GM21717 (cell line): ENCODE results near the gene SDC1.
"Not testable (repeated sequence)": the region's sequence is repeated elsewhere in the genome, so short reads cannot be mapped to it uniquely, and the experiment has no call there.

Experiments used
- ATAC-seq: cut with Tn5 transposase; IDR thresholded peaks from one replicate; pipeline ENCODE4 v1.9.1; 2021; ENCODE audit warnings: mild to moderate bottlenecking, moderate library complexity; ENCODE audit not compliant: unreplicated experiment

SDC1 gene

GRCh38 chr2:20198796-20199632 is 25.9 kb downstream of the SDC1 start:
- no peak for ATAC-seq

DNA sequence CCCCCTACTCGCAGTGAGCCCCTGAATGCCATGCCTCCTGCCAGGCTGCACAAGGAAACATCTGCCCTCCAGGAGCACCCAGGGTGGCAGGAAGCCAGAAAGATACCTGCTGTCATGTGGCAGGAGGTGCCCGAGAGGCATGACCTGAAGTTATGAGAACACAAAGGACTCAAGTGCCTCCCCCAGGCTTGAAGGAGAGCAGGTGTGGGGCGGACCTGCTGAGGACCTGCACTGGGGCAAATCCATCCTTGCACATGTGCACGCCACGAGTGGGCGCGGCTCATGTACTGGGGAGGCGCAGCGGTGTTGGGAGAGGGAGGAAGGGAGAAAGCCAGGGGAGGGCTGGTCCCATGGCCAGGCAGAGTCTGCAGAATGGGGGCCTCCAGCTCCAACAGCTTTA is 26.9 kb downstream of the SDC1 start:
- ATAC-seq: no peak

DNA sequence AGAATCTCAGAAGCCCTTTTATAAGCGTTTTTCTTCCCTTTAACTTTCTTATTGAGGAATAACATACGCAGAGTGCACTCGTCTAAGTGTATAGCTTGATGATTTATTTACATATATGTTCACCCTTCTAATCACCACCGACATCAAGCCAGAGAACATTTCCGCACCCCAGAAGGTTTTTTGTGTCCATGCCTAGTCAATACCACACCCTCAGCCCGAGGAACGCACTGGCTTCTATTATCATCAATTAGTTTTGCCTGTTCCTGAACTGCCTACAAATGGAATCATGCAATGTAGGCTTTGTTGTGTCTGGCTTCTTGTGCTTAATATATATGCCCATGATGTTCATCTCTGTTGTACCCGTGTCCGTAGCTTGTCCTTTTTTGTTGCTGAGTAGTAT is 27.7 kb downstream of the SDC1 start:
- ATAC-seq: no peak

- ATAC-seq: no peak
These were observed 28.2 kb downstream of the SDC1 start for GRCh38 chr2:20196657-20197161.

DNA sequence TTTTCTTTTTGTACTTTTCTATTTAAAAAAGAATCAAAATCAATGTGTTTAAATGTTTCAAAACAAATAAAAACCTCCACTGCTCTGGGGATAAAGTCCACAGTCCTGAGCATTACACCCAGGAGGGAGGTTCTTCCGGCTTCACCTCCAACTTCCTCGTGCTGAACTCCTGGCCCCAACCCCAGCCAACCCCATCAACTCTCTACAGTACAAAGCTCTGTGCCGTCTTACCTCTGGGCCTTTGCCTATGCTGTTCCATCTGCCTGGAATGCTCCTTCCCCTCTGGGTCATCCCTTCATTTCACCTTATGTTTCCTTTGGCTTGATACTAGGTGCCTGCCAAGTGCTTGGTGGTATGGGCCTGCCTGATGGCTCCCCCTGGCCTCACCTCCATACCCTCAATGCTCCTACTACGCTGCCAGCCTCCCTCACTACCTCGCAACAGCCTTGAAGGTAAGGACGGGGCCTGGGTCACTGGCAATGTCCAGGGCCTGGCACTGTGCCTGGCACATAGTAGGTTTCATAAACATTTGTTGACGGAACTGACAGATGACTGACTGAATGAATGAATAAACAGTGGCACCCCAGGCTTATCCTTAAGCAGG is 28.8 kb downstream of the SDC1 start:
- ATAC-seq: no peak

DNA sequence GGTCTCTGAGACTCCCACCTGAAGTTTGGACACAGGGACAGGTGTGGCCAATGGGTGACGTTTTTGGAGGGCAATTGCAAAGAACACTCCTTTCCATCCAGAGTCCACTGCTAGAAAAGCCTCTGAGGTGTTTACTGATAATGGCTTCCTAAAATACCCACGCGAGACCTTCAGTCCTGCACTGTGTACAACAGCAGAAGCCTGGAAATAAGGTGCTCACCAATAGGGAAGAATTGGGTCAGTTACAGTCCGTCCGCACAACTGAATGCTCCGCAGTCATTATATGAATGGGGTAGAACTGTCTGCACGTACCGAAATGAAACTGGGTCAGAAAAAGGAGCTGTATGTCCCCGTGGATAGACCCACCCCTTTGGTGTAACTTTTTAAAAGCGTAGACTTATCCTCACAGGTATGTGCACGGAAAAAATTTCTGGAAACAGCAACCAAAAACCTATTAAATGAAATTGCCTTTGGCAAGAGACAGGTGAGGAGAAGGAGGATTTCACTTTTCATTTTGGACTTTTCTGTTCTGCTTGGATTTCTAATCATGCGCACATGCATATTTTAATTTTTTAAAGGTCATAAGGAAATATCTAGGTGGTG is 29.4 kb downstream of the SDC1 start:
- no peak for ATAC-seq

DNA sequence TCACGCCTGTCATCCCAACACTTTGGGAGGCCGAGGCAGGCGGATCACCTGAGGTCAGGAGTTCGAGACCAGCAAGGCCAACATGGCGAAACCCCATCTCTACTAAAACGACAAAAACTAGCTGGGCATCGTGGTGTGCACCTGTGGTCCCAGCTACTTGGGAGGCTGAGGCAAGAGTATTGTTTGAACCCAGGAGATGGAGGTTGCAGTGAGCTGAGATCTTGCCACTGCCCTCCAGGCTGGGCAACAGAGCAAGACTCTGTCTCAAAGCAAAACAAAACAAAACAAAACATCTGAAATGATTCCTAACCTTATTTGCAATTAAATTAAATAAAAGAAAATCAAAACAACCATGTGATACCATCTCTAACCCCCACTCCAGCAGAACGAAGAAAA is 29.9 kb downstream of the SDC1 start:
- ATAC-seq: not testable (repeated sequence)

- ATAC-seq: no peak
These were observed 30.6 kb downstream of the SDC1 start for GRCh38 chr2:20194097-20195015.

DNA sequence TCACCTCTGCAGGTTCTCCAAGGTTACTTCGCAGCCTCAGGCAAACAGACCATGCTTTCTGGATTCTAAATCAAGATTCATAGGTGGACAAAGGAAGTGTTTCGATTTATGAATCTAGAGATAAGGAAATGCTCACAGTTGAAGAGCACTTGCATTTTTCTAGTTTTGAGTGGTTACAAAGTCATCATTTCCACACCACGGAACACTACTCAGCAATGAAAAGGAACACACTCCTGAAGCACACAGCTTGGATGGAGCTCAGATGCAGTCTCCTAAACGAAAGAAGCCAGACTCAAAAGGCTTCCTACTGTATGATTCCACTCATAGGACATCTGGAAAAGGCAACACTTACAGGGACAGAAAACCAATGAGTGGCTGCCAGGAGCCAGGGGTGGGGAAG is 31.7 kb downstream of the SDC1 start:
- no peak for ATAC-seq

DNA sequence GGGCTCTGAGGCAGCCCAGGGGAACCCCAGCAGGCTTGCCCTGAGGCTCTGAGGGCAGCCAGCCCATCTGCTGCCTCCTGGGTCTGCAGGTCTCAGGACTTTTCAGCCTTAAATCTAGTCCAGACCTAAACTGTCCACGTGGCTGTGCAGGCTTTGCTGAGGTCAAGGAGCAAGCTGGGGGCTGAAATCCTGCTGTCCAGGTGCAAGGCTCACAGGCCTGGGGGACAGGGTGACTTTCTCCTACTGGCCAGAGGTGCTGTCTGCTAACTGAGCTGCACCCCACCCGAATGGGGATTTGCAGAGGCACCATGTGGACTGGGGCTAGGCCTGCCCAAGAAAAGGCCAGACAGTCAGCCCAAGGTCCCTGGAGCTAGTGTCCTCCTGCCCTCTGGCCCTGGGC is 32.1 kb downstream of the SDC1 start:
- no peak for ATAC-seq

DNA sequence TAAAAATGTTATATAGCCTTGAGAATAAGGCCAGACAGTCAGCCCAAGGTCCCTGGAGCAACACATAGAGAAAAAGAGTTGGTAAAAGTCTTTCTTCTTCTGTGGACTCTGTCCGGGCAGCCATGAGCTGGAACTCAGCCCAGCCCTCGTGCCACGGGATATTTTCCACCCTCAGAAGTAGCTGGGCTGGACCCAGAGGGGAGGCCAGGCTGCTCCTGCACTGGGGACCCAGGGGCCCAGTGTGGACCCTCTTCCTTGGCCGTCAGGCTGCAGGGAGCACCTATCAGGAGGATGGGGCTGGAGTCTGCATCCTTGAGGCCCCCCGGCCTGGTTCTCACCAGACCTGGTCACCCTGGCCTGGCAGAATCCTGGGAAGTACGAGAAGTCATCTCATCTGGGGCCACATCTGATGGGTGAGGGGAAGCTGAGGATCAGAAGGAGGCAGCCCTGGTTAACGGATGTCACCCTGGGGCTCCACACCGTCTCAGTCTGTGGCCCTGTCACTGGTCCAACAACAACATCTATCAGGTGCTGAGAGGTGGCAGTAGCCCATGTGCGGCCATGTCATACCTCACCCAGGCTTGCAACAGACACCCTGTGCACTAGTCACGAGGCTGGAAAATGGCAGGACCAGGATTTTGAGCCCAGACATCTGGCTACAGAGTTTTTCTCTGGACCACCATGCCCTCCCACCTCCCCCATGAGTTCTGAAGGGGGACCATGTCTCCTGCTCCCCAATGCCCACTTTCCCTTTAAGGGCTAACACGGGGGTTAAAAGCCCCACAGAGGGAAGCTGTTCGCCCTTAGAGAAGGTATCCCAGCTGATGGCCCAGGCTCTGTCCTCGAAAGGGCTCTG is 33.0 kb downstream of the SDC1 start:
- no peak for ATAC-seq

DNA sequence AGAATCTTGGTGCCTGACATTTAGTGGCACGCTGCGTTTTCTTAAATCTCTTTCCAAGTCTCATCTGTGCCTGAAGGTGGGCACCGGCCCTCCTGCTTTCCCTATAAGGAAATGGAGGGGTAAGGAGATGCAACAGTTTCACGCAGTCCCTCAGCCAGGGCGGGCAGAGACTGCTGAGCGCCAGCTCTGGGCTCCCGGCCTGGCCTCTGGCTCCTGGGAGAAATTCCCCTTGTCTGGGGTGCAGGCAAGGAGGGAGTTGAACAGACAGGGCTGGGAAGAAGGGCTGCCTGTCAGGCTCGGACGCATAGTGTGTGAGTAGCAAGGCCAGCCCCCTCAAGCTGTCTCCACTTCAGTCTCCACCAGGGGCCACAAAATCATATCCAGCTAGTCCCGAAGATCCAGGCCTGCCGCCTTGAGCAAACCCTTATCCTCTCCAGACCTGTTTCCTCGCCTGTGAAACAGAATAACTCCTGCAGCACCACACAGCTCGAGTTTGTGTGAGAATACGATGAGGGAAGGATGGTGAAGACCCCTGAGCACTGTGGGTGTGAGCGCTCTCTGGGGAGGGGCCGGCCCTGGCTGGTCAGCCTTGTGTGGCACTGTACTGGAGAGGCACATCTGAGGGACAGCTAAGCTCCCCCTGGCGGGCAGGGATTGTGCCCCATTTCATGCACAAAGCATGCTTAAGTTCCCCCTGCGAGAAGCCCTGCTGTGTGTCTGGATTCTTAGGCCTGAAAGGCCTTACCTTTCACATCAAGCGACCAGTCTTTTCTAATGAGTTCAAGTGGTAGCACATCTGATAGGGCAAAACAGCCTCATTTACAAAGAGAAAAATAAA is 33.8 kb downstream of the SDC1 start:
- no peak for ATAC-seq

GRCh38 chr2:20190170-20190569 is 34.8 kb downstream of the SDC1 start:
- no peak for ATAC-seq

DNA sequence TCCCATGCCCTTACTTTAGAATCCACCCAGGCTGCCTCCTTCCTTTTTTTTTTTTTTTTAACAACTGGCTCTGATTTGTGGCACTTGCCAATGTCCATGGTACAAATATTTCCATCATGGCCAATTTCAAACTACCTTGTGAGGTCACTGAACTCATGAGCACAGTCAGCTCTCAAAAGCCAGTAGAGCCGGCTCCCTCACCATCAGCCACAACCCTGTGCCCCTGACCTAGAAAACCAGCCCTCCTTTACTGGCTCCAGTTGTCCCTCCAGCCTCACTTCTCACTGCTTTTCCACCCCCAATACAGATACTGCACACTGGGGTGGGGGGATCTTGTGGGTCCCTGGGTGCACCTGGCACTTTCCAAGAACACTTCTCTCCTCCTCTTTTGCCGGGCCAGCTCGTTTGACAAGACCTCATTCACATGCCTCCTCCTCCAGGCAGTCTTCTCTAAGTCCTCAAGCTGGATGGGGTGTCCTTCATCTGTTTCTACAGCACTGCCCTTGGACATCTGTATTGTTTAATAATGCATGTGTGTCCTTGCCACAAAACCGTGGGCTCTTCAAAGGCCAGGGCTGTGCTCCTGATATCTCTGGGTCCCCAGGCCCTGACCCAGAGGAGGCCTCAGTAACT is 35.5 kb downstream of the SDC1 start:
- ATAC-seq: no peak

- no peak for ATAC-seq
These were observed 36.1 kb downstream of the SDC1 start for GRCh38 chr2:20188851-20189250.

DNA sequence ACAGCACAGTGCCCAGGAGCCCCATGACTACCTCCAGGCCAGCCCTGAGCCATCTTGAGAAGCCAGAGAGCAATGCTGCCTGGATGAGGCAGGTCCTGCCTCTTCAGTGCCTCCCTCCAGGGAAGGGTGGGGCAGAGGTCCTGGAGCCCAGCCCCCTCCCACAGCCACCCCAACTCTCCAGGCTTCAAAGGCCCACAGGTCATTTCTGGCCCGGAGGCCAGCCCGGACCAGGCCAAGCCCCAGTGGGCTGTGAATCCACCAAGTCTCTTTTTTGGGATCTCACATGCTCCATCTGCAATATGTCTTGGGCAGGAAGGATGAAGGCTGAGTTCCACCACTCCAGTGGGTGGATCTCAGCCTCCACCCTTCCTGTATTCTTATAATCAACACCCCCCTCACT is 36.7 kb downstream of the SDC1 start:
- ATAC-seq: no peak

GRCh38 chr2:20187331-20187730 is 37.6 kb downstream of the SDC1 start:
- ATAC-seq: no peak

GRCh38 chr2:20186855-20187187 is 38.1 kb downstream of the SDC1 start:
- ATAC-seq: no peak
